Thoracic aorta (tissue), 2 donors: ENCODE results near the gene ZNF236. TPM values are rescaled to one million over a fixed set of nuclear protein-coding genes. Genes with fewer than 3 reads are reported as not detected.

Source experiments
- ATAC-seq: fragments of 150-250 bp; one replicate; pipeline ENCODE4 v1.8.0; 2017; ENCODE audit warnings: low read depth; ENCODE audit not compliant: insufficient number of reproducible peaks, low FRiP score
- DNase-seq: peaks from one replicate; pipeline ENCODE4 v3.0.0-alpha.2; 2020; ENCODE audit warnings: low spot score
- H3K27ac ChIP-seq, 2 donors: fragments of 200-600 bp; sonication (generic); 1 replicate in 1 of 2; 2 replicates in 1 of 2; pipeline ENCODE4 v1.5.1; 2016; ENCODE audit warnings: mild to moderate bottlenecking in 2 of 2, moderate library complexity in 2 of 2
- H3K27me3 ChIP-seq: fragments of 200-600 bp; sonication (generic); replicated peaks from 2 replicates; pipeline ENCODE4 v1.6.0; 2016; ENCODE audit warnings: mild to moderate bottlenecking; ENCODE audit not compliant: insufficient read depth
- H3K36me3 ChIP-seq: fragments of 200-600 bp; sonication (generic); one replicate; pipeline ENCODE4 v1.5.1; 2016
- H3K4me1 ChIP-seq, 2 donors: fragments of 200-600 bp; sonication (generic); 1 replicate in 1 of 2; 2 replicates in 1 of 2; pipeline versions ENCODE4 v1.5.1 to v1.6.0; 2016; ENCODE audit warnings: low read depth in 2 of 2, mild to moderate bottlenecking in 1 of 2; ENCODE audit not compliant: control insufficient read depth in 1 of 2
- H3K4me3 ChIP-seq: fragments of 200-600 bp; sonication (generic); 2 replicates; pipeline ENCODE4 v1.5.1; 2016; ENCODE audit warnings: mild to moderate bottlenecking
- H3K9me3 ChIP-seq: fragments of 200-600 bp; sonication (generic); 2 replicates; pipeline ENCODE4 v1.5.1; 2016
- CTCF ChIP-seq: fragments of 200-600 bp; sonication (generic); IDR thresholded peaks from one replicate; pipeline ENCODE4 v1.5.1; 2019; ENCODE audit warnings: antibody characterized with exemption
- total RNA-seq, 2 donors: library from RNA; depleted of rRNA; stranded (reverse); fragments of >200 nt; gene quantifications; one replicate each; pipeline versions ENCODE4 v1.1.0 to v1.2.3, GENCODE V29; 2016

Gene ZNF236
- total RNA-seq, 2 donors from 2014 or later = 14.1 to 22.5 TPM

DNA sequence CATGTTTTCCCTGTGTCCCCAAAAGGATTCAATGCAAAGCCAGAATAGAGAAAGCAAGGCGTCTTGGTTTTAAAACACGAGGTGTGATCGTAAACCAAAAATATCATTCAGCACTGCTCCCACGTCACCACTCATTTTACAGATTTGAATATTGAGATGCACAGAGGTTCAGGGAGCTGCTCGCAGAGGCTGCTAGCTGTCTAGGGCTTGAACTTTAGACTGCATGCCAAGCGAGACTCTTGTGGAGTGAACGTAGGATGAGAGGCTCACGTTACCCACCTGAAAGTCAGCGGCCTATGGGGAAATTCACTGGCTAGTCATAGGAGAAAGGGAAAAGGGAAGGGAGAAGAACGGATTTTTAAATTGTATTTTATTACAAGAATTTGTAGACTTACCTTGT, 180.1 kb downstream of the ZNF236 start:
- no peaks in the 10 kb centered on the region for H3K9me3 ChIP-seq
- H3K36me3 ChIP-seq = no peaks in the 10 kb centered on the region
- TF ChIP-seq CTCF = no peak
- H3K27me3 ChIP-seq = no peaks in the 10 kb centered on the region
- peaks cover 0 to 4% of the 10 kb centered on the region in 2 donors for H3K4me1 ChIP-seq
- ATAC-seq (no peak), DNase-seq (no peak)
- no peak overlapping the region for H3K27ac ChIP-seq
- no peak overlapping the region for H3K4me3 ChIP-seq

GRCh38 chr18:77003316-77003715, 181.0 kb downstream of the ZNF236 start:
- TF ChIP-seq CTCF = no peak

GRCh38 chr18:77004555-77005380, 182.4 kb downstream of the ZNF236 start:
- H3K27me3 ChIP-seq = no peaks in the 10 kb centered on the region
- no peak overlapping the region for H3K27ac ChIP-seq
- ATAC-seq (no peak), DNase-seq (no peak)
- no peak for TF ChIP-seq CTCF
- H3K4me3 ChIP-seq = peak overlapping the region; percentile 19
- no peaks in the 10 kb centered on the region for H3K9me3 ChIP-seq
- H3K4me1 ChIP-seq = peaks cover 0 to 4% of the 10 kb centered on the region in 2 donors
- H3K36me3 ChIP-seq = no peaks in the 10 kb centered on the region

More at GRCh38 chr18:77003316-77003715, 181.0 kb downstream of the ZNF236 start:
- Histone ChIP-seq H3K27me3 (no peaks in the 10 kb centered on the region), H3K4me3 (no peak overlapping the region), H3K4me1 (peaks cover 0 to 4% of the 10 kb centered on the region in 2 donors), H3K27ac (no peak overlapping the region), H3K36me3 (no peaks in the 10 kb centered on the region), H3K9me3 (no peaks in the 10 kb centered on the region)
- ATAC-seq (no peak), DNase-seq (no peak)

DNA sequence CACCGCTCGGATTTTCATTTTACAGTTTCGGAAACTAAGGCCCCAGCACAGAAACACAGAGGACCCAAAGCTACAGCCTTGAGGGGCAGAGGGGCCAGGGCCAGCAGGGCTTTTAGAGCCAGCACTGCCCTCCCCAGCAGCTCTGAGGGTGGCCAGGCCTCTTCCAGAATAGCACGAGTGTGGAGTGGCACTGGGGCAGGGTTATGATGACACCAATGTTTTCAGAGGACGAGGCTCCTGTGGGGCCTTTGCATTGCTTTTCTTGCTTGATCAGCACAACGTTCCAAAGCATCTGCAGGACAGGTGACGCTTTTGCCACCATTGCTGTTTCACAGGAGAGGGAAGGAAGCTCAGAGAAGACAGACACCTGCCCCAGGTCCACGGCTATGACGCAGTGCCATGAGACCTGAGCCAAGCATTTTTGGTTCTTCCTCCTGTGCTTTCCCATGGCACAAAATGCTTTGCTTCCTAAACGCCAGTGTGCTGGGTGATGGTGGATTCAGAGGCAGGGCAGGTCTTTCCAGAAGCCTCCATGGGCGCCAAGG, 183.4 kb downstream of the ZNF236 start:
- Histone ChIP-seq H3K27me3 (no peaks in the 10 kb centered on the region), H3K27ac (no peak overlapping the region), H3K4me3 (no peak overlapping the region), H3K36me3 (no peaks in the 10 kb centered on the region), H3K4me1 (peaks cover 0 to 2% of the 10 kb centered on the region in 2 donors), H3K9me3 (no peaks in the 10 kb centered on the region)
- DNase-seq (no peak), ATAC-seq (no peak)
- no peak for TF ChIP-seq CTCF

GRCh38 chr18:77006305-77007175, 184.2 kb downstream of the ZNF236 start:
- no peaks in the 10 kb centered on the region for H3K36me3 ChIP-seq
- H3K9me3 ChIP-seq = no peaks in the 10 kb centered on the region
- TF ChIP-seq CTCF = no peak
- no peaks in the 10 kb centered on the region for H3K27me3 ChIP-seq
- DNase-seq (no peak), ATAC-seq (no peak)
- no peaks in the 10 kb centered on the region for H3K4me1 ChIP-seq
- no peak overlapping the region for H3K4me3 ChIP-seq
- H3K27ac ChIP-seq = peak overlapping the region in 1 of 2 donors; percentile 25
